NCI-H82 (cell line): ENCODE results near the gene RTN4RL1.

ENCODE experiments used
- DNase-seq: peaks from one replicate; lab custom pipeline; 2025; lab: John Stamatoyannopoulos, UW

RTN4RL1 gene

GRCh38 chr17:2059547-2060384 is 34.6 kb upstream of the RTN4RL1 start:
- no peak for DNase-seq

- DNase-seq: no peak
Measured at GRCh38 chr17:2058586-2059546, 33.7 kb upstream of the RTN4RL1 start.

GRCh38 chr17:2057760-2058585 is 32.8 kb upstream of the RTN4RL1 start:
- DNase-seq: no peak

GRCh38 chr17:2057175-2057759 is 32.1 kb upstream of the RTN4RL1 start:
- DNase-seq: no peak

GRCh38 chr17:2056206-2057174 is 31.4 kb upstream of the RTN4RL1 start:
- DNase-seq: no peak

GRCh38 chr17:2055292-2056205 is 30.4 kb upstream of the RTN4RL1 start:
- no peak for DNase-seq

- peak; percentile 80 for DNase-seq
Measured at GRCh38 chr17:2054512-2055291, 29.6 kb upstream of the RTN4RL1 start, which contains the start of gene HIC1. Gene HIC1, plus strand, starts transcription at chr17:2055103. Its CDS starts 1,588 bp downstream, at chr17:2056691.

- DNase-seq: no peak
Measured at GRCh38 chr17:2054262-2054511, 29.1 kb upstream of the RTN4RL1 start.

GRCh38 chr17:2053380-2054261 is 28.5 kb upstream of the RTN4RL1 start:
- peak; percentile 85 for DNase-seq

- DNase-seq: peak; percentile 61
Measured at GRCh38 chr17:2051933-2052559, 26.9 kb upstream of the RTN4RL1 start.

GRCh38 chr17:2051061-2051932 is 26.2 kb upstream of the RTN4RL1 start:
- DNase-seq: peak; percentile 73

- peak; percentile 86 for DNase-seq
Measured at GRCh38 chr17:2050300-2051060, 25.3 kb upstream of the RTN4RL1 start.

- DNase-seq: peak; percentile 89
Measured at GRCh38 chr17:2049333-2050299, 24.5 kb upstream of the RTN4RL1 start.

- peak; percentile 83 for DNase-seq
Measured at GRCh38 chr17:2048805-2049204, 23.7 kb upstream of the RTN4RL1 start.
